Cerebellar nuclear complex (tissue), 1 donor: ENCODE results near the gene DSTYK.
"Not testable (repeated sequence)": the region's sequence is repeated elsewhere in the genome, so short reads cannot be mapped to it uniquely, and the experiment has no call there.

ENCODE experiments used
- DNase-seq, 2 experiments: peaks; one replicate each; lab custom pipeline; 2025; lab: John Stamatoyannopoulos, UW

Gene DSTYK

DNA sequence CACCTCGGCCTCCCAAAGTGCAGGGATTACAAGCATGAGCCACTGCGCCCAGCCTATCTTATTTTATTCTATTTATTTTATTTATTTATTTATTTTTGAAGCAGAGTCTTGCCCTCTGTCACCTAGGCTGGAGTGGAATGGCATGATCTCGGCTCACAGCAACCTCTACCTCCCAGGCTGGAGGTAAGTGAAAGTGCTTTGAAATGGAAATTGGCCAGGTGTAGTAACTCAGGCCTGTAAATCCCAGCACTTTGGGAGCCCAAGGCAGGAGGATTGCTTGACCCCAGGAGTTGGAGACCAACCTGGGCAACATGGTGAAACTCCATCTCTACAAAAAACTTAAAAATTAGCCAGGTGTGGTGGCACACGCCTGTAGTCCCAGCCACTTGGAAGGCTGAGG, 5.1 kb upstream of the DSTYK start:
- DNase-seq = no peak

DNA sequence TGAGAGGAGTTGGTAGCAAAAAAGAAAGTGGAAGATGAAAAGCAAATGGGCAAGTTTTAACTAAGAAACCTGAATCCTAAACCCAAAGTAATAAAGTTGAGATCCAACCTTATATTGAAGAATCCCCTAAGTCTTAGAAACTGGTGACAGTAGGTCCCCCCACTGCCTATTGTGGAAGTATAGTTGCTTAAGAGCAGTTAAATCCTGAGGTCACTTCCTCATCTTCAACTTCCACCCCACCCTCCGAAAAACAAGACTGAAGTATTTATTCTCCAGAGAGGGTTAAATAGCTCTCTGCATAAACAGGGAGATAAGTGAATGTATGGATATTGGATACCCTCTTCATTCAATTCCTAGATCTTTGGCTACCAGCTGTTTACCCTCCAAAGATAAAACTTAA, 3.3 kb upstream of the DSTYK start:
- DNase-seq = no peak

DNA sequence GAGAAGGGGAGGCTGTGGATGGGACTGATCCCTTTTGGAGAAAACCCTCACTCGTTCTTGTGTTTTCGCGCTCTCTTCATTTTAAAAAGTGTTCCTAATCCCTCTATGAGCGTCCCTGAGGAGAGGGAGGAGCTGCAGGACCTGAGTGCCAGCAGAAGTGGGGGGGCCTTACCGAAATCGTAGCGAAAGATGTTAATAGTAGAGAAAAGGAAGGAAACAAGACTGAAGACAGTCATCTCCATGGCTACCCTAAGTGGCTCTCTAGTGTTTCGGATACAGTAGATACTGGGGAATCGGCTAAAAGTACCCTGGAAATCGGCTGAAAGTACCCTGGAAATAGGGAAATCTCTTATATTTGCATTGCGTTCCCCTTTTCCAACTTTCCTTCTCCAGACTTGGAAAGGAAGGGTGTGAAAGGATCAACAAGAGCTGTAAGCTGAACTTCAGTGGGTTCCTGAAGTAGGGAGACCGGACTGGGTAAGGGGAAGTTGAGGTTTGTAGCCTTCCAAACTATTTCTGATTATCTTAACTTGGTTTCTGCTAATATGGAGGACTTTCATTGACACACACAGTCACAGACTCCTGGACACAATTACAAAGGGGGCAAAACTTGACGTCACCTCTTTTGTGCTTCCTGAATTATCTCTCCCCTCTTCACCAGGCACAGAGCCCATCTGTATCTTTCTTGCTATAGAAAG, 486 bp upstream of the DSTYK start:
- no peak for DNase-seq

DNA sequence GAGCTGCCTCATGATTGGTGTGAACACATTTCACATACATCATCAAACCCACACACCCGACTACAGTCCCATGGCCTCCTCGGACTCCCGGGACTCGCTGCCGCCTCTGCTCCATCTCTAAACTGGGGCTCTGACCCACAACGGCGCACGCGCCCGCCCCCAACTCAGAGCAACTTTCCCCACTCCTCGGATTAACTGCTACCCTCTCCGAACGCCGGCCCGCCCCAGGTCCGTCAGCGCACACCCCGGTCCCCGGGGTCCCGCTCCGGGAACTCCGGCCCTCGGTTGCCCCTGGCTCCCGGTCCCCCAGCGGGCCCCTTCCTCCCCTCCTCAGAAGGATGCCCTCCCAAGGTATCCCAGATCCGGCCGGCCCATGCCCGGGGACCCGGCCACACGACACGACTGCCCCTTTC, 740 bp downstream of the DSTYK start:
- no peak for DNase-seq

DNA sequence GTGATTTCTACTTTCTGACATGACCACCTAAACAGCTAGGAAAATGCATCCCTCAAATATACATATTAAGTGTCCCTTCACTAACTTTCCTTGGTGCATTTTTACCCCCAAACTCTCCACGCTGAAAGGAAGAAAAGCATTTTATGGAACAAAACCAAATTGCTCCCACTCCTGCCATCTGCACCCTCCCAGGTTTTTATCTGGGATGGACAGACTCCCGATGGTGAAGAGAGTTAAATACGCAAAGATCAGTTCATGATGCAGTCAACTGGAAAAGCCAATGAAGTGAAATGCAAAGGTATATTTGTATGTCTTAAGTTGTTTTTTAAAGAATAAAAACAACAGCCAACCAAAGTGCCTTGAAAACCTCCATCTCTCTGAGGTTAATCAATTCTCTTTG, 2.7 kb downstream of the DSTYK start:
- no peak for DNase-seq

DNA sequence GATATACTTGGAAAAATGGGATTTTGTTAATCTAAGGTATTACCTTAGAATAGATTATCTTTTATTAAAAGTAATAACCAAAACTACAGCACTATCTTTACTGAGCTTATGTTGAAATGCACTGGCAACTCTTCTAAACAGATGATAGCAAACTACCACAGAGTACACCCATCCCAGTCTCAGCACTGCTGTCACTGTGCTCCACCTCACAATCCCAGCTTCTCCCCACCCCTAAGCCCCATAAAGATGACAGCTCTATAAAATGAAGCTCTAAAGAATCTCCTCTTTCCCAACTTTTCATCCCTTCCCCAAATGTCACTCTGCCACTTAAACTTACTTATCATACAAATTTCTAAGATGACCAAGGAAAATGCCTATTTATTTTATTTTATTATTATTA, 6.4 kb downstream of the DSTYK start:
- DNase-seq = no peak

DNA sequence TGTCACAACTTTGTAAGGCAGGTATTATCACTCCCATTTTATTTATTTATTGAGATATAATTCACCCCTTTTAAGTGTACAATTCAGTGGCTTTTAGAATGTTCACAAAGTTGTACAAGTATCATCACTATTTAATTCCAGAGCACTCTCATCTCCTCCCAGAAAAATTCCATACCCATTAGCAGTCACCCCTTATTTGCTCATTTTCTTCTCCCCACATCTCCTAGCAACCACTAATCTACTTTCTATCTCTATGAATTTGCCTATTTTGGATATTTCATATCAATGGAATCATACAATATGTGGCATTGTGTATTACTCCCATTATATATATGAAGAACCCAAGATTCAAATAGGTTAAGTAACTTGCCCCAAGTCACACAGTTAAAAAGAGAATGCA, 7.0 kb downstream of the DSTYK start:
- no peak for DNase-seq

DNA sequence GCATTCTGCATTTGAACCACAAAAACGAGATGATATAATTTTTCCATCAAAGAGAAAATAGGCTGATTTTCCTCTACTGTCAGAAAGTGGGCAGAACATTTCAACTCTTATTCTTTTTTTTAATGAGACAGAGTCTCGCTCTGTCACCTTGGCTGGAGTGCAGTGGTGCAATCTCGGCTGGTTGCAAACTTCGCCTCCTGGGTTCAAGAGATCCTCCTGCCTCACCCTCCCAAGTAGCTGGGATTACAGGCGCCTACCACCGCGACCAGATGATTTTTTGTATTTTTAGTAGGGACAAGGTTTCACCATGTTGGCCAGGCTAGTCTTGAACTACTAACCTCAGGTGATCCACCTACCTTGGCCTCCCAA, 11.6 kb downstream of the DSTYK start:
- DNase-seq = no peak

DNA sequence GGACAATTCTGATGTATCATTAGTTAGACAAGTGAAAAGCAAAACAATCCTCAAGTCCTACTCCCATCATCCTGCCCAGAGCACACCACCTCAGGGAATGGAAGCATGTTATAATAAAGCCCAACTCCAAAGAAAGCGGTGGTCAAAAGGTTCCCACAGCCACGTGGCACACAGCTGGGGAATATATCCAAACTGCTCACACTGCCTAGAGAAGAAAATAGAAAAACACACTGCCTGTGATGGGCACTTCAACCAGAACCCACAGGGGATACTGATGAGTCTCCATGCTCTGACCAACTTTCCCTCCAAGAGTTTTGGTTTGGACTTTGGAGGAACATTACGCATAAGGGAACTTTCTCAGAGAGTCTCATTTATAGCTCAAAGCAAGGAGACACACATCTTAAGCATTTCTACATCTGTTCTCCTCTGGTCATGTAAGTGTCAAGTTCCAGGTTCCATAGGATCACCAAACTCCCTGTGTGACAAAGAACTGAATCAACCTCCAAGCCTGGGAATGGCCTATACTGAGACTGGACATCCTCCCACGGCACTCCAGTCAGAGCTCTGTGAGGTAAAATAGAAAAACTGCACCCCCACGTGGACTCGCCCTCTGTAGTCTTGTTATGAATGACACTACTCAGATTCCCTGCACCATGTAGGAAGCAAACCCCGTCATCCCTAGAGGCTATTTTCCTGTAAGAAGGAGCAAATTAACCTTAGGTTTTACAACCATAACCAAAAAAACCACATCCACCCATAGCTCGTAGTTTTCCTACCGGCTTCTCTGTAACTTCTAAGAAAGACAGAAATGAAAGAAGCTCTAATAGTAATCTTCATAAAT, 12.2 kb downstream of the DSTYK start:
- DNase-seq = no peak

DNA sequence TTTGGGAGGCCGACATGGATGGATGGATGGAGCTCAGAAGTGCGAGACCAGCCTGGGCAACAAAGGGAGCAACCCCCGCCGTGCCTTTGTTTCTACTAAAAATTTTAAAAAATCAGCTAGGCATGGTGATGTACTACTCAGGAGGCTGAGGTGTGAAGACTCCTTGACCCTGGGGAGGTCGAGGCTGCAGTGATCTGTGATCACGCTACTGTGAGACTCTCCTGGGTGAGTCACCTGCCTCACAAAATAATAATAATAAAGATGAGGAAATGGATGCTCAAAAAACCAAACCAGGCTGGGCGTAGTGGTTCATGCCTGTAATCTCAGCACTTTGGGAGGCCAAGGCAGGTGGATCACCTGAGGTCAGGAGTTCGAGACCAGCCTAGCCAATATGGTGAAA, 19.2 kb downstream of the DSTYK start:
- no peak for DNase-seq

DNA sequence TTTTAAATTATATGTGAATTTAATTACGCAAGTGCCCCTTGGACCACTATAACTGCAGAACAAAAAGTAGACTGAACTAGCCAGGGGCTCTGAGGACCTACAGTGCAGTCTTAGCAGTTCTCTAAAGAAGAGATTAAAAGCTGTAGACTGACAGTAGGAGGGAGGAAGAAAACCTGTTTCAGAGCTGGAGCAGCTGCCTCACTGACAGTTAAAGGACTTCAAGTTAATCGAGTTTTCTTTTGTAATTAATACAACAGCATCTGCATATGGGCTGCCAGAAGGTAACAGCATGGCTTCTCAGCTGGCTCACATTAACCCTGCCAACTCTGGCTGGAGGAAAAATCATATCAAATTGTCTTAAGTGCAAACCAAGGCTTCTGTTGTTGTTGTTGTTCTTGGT, 19.9 kb downstream of the DSTYK start:
- no peak for DNase-seq

DNA sequence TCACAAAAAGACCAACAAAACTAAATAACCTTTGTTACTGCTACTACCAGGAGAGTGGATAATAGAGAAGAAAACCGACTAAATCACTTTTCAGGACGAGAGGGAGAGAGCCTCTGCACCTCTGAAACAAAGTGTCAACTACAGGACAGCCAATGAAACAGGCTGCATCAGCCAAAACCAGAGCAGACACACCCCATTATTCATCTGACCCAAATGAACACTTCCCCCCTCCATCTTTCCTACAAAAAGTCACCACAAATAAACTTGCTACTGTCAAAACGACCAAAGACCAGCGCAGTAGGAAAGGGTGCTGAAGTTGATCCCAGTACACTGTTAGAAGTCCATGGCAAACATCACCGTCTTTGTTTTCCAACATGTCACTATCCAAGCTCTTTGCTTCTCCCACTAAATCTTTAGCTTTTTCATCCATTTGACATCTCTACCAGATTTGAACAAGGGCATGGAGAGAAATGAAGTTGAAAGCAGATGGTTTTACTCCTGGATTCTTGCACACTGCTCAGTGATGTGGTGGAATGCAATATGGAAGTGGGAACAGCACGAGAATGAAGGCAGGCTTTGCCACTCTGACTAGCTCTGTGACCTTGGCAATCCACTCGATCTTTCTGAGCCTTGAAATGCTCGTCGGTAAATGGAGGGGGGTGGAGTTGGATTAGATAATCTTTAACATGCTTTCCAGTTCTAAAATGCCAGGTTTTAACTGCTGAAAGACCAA, 20.5 kb downstream of the DSTYK start:
- DNase-seq = no peak

DNA sequence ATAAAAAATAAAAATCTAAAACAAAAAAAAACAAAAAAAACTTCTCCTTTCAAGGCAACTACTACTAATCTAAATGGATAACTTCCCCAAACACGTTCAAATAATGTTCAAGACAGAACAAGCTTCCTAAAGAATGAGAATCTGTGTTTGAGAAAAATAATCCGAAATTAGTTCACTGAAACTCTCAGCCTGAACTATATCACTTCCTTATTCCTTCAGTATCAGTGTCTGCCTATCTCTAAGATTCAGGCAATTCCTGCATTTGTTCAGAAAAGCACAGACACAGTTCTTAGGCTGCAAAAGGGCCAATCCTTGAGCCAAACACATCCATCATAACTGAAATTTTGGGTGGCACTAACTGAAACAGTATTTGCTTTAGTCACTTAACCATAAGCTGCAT, 22.4 kb downstream of the DSTYK start:
- no peak for DNase-seq

DNA sequence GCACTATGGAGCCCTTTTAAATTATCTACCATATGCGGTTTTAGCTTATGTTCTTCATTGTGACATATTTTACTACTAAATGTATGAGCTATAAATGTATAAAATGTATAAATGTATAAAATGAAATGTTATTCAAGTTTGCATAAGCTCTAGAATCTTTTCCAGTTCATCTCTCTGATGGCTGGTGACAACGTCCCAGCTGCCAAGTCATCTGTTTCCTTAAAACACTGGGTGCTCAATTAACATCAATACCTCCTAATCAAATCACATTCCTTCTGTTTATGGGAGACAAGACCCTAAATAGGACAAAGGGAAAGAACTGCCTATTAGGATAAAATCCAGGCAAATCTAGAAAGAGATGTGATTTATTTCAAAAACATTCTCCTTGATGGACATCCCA, 22.9 kb downstream of the DSTYK start:
- no peak for DNase-seq

DNA sequence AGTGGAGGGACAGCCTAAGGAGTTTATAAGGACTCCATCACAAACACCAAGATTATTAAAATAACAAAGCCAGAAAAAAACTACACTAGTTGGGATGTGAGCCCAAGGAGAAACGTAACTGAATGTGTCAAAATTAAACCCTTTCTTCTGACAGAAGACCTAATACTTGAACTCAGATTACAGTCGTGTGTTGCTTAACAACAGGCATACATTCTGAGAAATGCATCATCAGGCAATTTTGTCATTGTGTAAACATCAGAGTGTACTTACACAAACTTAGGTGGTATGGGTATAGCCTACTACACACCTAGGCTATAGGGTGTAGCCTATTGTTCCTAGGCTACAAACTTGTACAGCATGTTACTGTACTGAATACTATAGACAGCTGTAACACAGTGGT, 23.4 kb downstream of the DSTYK start:
- no peak for DNase-seq

DNA sequence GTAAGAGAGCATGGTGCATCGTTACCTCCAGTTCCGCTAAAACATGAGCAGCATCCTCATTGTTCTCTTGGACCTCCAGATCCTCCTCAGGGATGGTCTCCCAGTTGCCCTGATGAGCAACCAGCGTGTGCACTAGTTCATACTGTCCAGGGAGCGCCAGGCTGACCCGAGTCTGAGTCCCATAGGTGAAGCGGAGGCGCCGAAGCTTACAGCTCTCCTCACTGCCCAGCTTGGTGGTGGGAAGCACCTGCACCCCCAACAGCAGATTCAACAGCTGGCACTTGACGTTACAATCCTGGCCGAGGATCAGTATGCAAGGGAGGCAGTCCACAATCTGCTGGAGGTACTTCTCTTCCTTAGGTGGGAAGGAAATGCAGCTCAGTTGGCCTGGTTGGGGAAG, 24.1 kb downstream of the DSTYK start:
- no peak for DNase-seq

DNA sequence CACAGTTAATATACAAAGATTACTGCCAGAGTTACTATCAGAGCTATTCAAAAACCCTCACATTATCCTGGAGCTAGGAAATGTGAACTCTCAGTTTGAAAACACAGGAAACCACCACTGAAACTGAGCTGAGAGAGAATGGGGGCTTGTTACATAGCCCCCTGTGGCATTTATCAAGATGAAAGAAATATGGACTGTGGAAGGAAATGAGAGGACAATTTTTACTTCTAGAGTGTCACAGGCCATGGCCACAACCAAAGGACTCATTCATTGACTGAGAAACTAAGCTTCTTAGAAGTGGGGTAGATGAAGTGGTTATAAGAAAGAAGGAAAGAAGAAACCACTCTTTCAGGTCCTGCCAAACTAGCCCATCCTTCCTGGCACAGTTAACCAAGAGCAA, 25.3 kb downstream of the DSTYK start:
- DNase-seq = no peak

DNA sequence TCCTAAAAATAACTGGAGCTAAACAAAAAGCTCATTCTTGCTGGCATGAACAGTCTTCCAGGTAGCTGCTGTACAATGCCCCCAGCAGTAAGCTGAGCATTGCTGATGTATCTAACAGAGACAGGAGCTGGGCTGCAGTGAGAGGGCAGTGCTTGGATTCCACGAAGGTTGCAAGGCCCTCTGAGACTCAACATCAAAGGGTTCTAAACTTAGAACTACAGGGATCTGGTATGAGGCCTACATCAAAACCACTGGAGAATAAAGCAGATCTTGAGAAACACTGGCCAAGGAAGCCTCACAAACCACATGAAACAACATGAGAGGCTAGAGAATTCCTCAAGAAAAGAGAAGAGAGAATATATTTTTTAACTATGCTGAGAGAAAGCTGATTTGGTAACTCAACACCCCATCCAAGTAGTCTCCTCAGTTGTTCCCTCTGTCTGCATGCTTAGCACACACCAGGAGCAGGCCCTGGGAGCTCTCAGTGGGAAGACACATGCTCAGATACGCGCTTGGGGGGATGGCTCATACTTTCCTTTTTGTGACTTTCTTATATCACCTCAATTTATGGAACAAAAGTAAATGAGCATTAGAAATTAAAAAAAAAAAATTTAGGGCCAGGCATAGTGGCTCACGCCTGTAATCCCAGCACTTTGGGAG, 27.7 kb downstream of the DSTYK start:
- no peak for DNase-seq

DNA sequence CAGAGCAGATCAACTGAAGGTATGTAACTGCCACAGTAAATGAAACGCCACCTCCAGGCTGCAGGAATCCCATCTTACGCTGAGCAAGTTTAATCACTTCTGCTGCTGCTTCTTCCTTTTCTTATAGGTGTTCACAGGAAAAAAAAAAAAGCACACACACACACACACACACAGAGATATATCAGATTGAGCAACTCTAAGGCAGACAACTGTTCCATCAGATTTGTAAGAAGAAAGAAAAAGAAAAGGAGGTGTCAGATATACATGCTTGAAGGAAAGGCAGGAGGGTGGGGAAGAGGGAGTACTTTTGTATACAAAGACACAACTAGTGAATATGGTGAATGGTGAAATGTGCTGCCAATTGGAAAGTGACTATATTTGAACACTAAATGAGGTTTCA, 28.6 kb downstream of the DSTYK start:
- no peak for DNase-seq

DNA sequence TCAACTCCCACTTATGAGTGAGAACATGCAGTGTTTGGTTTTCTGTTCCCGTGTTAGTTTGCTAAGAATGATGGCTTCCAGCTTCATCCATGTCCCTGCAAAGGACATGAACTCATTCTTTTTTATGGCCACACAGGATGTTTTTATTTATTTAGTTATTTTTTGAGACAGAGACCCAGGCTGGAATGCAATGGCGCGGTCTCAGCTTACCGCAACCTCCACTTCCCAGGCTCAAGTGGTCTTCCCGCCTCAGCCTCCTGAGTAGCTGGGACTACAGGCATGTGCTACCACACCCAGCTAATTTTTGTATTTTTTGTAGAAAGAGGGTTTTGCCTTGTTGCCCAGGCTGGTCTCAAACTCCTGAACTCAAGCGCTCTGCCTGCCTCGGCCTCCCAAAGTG, 31.2 kb downstream of the DSTYK start:
- DNase-seq = not testable (repeated sequence)

DNA sequence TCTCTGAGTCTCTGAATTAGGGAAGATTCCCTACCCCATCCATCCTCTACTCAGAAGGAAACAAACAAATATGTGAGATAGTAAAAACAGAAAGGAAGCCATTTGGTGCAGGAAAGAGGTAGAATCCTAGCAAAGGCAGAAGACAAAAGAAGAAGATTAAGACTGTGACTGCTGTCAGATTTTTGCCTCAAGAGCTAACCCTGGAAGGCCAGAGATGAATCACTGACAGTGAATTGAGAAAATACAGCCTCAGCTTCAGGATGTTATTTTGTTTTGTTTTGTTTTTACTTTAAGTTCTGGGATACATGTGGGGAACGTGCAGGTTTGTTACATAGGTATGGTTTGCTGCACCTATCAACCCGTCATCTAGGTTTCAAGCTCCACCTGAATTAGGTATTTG, 31.7 kb downstream of the DSTYK start:
- DNase-seq = no peak

DNA sequence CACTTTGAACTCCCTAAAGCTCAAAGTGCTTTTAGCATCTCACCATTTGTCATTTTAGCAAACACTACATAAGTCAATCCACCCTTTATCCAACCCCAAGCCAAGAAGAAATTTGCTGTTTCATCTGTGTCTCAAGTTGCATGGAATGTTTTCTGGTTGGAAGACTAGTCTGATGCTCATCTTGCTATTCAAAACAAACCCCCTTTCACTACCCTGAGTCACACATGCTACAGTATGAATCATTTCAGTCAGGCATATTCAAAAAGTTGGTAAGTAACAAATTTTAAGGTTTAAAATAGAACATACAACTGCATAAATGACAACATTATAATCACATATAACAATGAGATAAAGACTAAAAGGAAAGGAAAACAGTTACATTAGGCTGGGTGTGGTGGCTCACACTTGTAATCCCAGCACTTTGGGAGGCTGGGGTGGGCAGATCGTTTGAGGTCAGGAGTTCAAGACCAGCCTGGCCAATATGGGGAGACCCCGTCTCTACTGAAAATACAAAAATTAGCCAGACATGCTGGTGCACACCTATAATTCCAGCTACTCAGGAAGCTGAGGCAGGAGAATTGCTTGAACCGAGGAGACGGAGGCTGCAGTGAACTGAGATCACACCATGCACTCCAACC, 38.7 kb downstream of the DSTYK start:
- no peak for DNase-seq
